Adrenal gland (tissue), 12 donors: ENCODE data around the gene CCDC102A. TPM values are rescaled to one million over a fixed set of nuclear protein-coding genes. Genes with fewer than 3 reads are reported as not detected.

ENCODE experiments used
- DNase-seq, 7 donors: peaks; one replicate each; pipeline ENCODE4 v3.0.0-alpha.2; 2019 to 2020
- H3K27ac ChIP-seq, 5 donors: fragments of 200-600 bp; sonication (generic) in 4 of 5; 1 replicate in 3 of 5; 2 replicates in 2 of 5; pipeline versions ENCODE4 v1.5.1 to v1.8.0; 2016 to 2020; ENCODE audit warnings: mild to moderate bottlenecking in 1 of 5
- H3K27me3 ChIP-seq: fragments of 200-600 bp; 2 replicates; pipeline ENCODE4 v1.8.0; 2021
- H3K36me3 ChIP-seq, 2 donors: fragments of 200-600 bp; replicated peaks in 1 of 2; 1 replicate in 1 of 2; 2 replicates in 1 of 2; pipeline versions ENCODE4 v1.5.1 to v1.8.0; 2018 to 2022
- H3K4me1 ChIP-seq, 2 donors: fragments of 200-600 bp; replicated peaks in 1 of 2; 1 replicate in 1 of 2; 2 replicates in 1 of 2; pipeline versions ENCODE4 v1.5.1 to v1.8.0; 2018 to 2021
- H3K4me3 ChIP-seq, 4 donors: fragments of 200-600 bp; sonication (generic) in 3 of 4; one replicate each; pipeline ENCODE4 v1.5.1; 2016 to 2018
- H3K9me3 ChIP-seq, 3 donors: fragments of 200-600 bp; sonication (generic) in 1 of 3; replicated peaks in 1 of 3; 1 replicate in 2 of 3; 2 replicates in 1 of 3; pipeline versions ENCODE4 v1.5.1 to v1.8.0; 2016 to 2021
- CTCF ChIP-seq, 6 experiments: fragments of 450-650 bp in 4 of 6; fragments of 200-600 bp in 2 of 6; sonication (generic) in 1 of 6; IDR thresholded peaks; 1 replicate in 5 of 6; 2 replicates in 1 of 6; pipeline versions ENCODE4 v1.5.1 to v1.8.0; 2016 to 2021; ENCODE audit warnings: antibody characterized with exemption in 6 of 6, mild to moderate bottlenecking in 2 of 6, moderate library complexity in 1 of 6
- POLR2A ChIP-seq, 2 donors: fragments of 450-650 bp; IDR thresholded peaks; one replicate each; pipeline ENCODE4 v1.6.1; 2017; ENCODE audit warnings: antibody characterized with exemption in 2 of 2, mild to moderate bottlenecking in 2 of 2, moderate library complexity in 1 of 2
- WGBS, 4 donors: extraction: QIAGEN DNeasy Blood & Tissue Kit in 2 of 4; methylation state at CpG; one replicate each; pipeline versions ENCODE4 v1.1.5 to v1.1.7; 2013 to 2017; 5-methylcytosine and 5-hydroxymethylcytosine counted together
- intact Hi-C, 2 donors: fragments of 100-400 bp; cut with DNase I; formaldehyde crosslinking; loops; one replicate each; pipeline versions ENCODE4 v1.14.1 to v1.15.0; 2022 to 2023
- polyA plus RNA-seq, 3 donors: library from polyadenylated mRNA; stranded (reverse); fragments of 200-250 nt in 2 of 3; fragments of 350-450 nt in 1 of 3; fragmentation: Illumina TruSeq in 1 of 3; extraction: RNeasy Lipid Tissue Mini Kit (QIAGEN cat#74804) in 1 of 3; gene quantifications; one replicate each; pipeline ENCODE4 v1.2.3, GENCODE V29; 2013 to 2014
- total RNA-seq, 9 donors: library from RNA; depleted of rRNA in 4 of 9; stranded (reverse); fragments of >200 nt in 4 of 9; fragments of 120-200 nt in 1 of 9; fragmentation: NEBNext Ultra II Directional in 1 of 9; extraction: Animal tissue kit (Norgen Biotek cat#: 25700) in 1 of 9; gene quantifications; one replicate each; pipeline versions ENCODE4 v1.1.0 to v1.2.4, GENCODE V29; 2013 to 2023
- donor health status: healthy with polysubstance abuse.
- donor health status: Bipolar disorder and iron deficiency.
- donor health status: DM: yes; HTN: yes; CAD: no.
- donor health status: DM: no; HTN: no; CAD: no.
- donor health status: DM: no; HTN: no; CAD: no.
- donor health status: DM: yes; HTN: yes; CAD: no.

Gene CCDC102A
- total and polyA plus RNA-seq, 12 donors, result 1.6 to 23.6 (median 8.9) TPM

- Histone ChIP-seq H3K9me3 (no peaks in the 10 kb centered on the region), H3K27me3 (peaks cover 6% of the 10 kb centered on the region), H3K4me1 (no peaks in the 10 kb centered on the region), H3K36me3 (no peaks in the 10 kb centered on the region), H3K27ac (no peak overlapping the region), H3K4me3 (no peak overlapping the region)
- DNase-seq, result no peak
- TF ChIP-seq CTCF (IDR thresholded peaks at IDR 0.05) (no peak), POLR2A (IDR thresholded peaks at IDR 0.05) (no peak)
- WGBS, 4 donors, result 59 to 71% (median 63%) methylated on average over 12 to 14 of the region's 14 CpGs
- intact Hi-C loops, result loop anchor here (10.0 kb wide), 1 partner anchor 146 kb away; no protein-coding TSS in a partner anchor
Measured at GRCh38 chr16:57578521-57579360, 42.4 kb upstream of the CCDC102A start.

- H3K4me3 ChIP-seq, result no peak overlapping the region
- peaks cover 6% of the 10 kb centered on the region for H3K27me3 ChIP-seq
- intact Hi-C loops, result loop anchor here (10.0 kb wide), 1 partner anchor 147 kb away; no protein-coding TSS in a partner anchor
- no peak overlapping the region for H3K27ac ChIP-seq
- H3K36me3 ChIP-seq, result no peaks in the 10 kb centered on the region
- WGBS, 4 donors, result 31 to 60% (median 50%) methylated on average over 1 to 4 of the region's 4 CpGs
- no peak for TF ChIP-seq POLR2A (IDR thresholded peaks at IDR 0.05)
- TF ChIP-seq CTCF (IDR thresholded peaks at IDR 0.05), result no peak
- DNase-seq, result no peak
- H3K9me3 ChIP-seq, result no peaks in the 10 kb centered on the region
- H3K4me1 ChIP-seq, result no peaks in the 10 kb centered on the region
Measured at GRCh38 chr16:57577691-57578224, 41.4 kb upstream of the CCDC102A start.

GRCh38 chr16:57577214-57577613 is 40.8 kb upstream of the CCDC102A start:
- no peaks in the 10 kb centered on the region for H3K9me3 ChIP-seq
- no peak for TF ChIP-seq POLR2A (IDR thresholded peaks at IDR 0.05)
- TF ChIP-seq CTCF (IDR thresholded peaks at IDR 0.05), result no peak
- no peak overlapping the region for H3K4me3 ChIP-seq
- H3K27ac ChIP-seq, result no peak overlapping the region
- no peaks in the 10 kb centered on the region for H3K4me1 ChIP-seq
- no peaks in the 10 kb centered on the region for H3K36me3 ChIP-seq
- H3K27me3 ChIP-seq, result peaks cover 6% of the 10 kb centered on the region
- WGBS, 4 donors, result 66 to 81% (median 73%) methylated on average over 6 of the region's 6 CpGs
- no peak for DNase-seq
- intact Hi-C loops, result loop anchor here (10.0 kb wide), 1 partner anchor 148 kb away; no protein-coding TSS in a partner anchor

GRCh38 chr16:57576429-57576870 is 40.1 kb upstream of the CCDC102A start:
- peak; percentile 55 to 93 (median 81) for DNase-seq
- no peaks in the 10 kb centered on the region for H3K4me1 ChIP-seq
- 16 to 43% (median 27%) methylated on average over 6 to 16 of the region's 16 CpGs for WGBS, 4 donors
- intact Hi-C loops, result loop anchor here (10.0 kb wide), 1 partner anchor 148 kb away; no protein-coding TSS in a partner anchor
- no peak overlapping the region for H3K27ac ChIP-seq
- no peaks in the 10 kb centered on the region for H3K9me3 ChIP-seq
- peaks cover 6% of the 10 kb centered on the region for H3K27me3 ChIP-seq
- TF ChIP-seq POLR2A (IDR thresholded peaks at IDR 0.05) (no peak), CTCF (IDR thresholded peaks at IDR 0.05) (peak; percentile 88 to 96 (median 93))
- no peaks in the 10 kb centered on the region for H3K36me3 ChIP-seq
- H3K4me3 ChIP-seq, result no peak overlapping the region
